ENCODE measurements around the gene NLGN1.

GRCh38 chr3:173410849-173411248, 13.3 kb downstream of the NLGN1 start:
- TF ChIP-seq POLR2A (IDR thresholded peaks at IDR 0.05) = no peak
- no peak for TF ChIP-seq CTCF (IDR thresholded peaks at IDR 0.05)
